ENCODE results near the gene TTC21B.
A peak's percentile ranks its signal among the peaks of the same experiment; 100 is the strongest.
"Not testable (repeated sequence)": the region's sequence is repeated elsewhere in the genome, so short reads cannot be mapped to it uniquely, and the experiment has no call there.

The TTC21B gene

GRCh38 chr2:165953655-165954606 is at the start of gene TTC21B:
Gene TTC21B (minus strand): TSS chr2:165953776. CDS start chr2:165953705, 71 bp downstream.
- DNase-seq (ENCODE audit: low read depth) = peak; percentile 67

- no peak for DNase-seq (ENCODE audit: low read depth)
Observed at GRCh38 chr2:166000401-166000800, 46.8 kb upstream of the TTC21B start.

DNA sequence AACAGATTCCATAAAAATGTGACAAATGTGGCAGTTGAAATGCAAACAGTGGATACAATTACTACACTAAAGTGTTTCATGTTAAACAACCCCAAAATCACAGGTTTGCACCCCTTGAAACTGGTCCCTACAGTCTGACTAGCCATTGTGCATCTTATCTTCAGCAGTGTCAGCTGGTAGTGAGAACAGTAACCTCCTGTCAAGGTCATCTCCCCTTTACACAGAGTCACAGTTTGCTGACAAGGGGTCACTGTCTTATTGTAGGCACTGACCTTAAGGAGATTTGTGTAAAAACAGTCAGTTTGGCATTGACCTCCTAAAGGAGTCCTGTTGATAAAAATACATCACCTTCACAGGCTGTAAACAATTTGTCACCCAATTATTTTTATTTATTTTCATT is 37.3 kb upstream of the TTC21B start:
- DNase-seq (ENCODE audit: low read depth) = no peak

GRCh38 chr2:165989851-165990250 is 36.3 kb upstream of the TTC21B start:
- DNase-seq (ENCODE audit: low read depth) = no peak

GRCh38 chr2:165985120-165985519 is 31.5 kb upstream of the TTC21B start:
- DNase-seq (ENCODE audit: low read depth) = no peak

DNA sequence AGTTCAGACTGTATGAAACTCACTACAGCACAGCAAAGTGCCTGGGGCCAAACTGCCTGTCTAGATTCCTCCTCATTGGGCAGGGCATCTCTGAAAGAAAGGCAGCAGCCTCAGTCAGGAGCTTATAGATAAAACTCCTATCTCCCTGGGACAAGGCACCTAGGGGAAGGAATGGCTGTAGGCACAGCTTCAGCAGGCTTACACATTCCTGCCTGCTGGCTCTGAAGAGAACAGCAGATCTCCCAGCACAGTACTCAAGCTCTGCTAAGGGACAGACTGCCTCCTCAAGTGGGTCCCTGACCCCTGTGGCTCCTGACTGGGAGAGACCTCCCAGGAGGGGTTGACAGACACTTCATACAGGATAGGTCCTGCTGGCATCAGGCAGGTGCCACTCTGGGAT is 18.6 kb upstream of the TTC21B start:
- not testable (repeated sequence) for DNase-seq (ENCODE audit: low read depth)

GRCh38 chr2:165970663-165971062 is 17.1 kb upstream of the TTC21B start:
- no peak for DNase-seq (ENCODE audit: low read depth)

DNA sequence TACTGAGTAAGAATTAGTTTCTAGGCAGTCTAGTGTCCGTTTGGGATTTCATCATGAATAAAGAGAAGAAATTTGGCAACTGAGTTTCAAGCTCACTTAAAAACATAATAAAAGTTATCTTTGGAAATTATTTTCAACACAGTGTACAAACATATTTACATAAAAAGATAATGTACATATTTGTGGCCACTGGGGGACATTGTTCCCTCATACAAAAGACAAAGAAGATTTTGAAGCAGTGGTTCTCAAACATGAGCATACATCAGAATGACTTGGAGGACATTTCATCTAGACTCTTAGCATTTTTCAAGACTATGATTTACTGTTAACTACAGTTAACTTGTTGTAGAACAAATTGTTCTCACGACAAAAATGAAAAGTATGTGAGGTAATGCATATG is 15.7 kb upstream of the TTC21B start:
- DNase-seq (ENCODE audit: low read depth) = no peak

GRCh38 chr2:165967746-165968145 is 14.2 kb upstream of the TTC21B start:
- DNase-seq (ENCODE audit: low read depth) = no peak

DNA sequence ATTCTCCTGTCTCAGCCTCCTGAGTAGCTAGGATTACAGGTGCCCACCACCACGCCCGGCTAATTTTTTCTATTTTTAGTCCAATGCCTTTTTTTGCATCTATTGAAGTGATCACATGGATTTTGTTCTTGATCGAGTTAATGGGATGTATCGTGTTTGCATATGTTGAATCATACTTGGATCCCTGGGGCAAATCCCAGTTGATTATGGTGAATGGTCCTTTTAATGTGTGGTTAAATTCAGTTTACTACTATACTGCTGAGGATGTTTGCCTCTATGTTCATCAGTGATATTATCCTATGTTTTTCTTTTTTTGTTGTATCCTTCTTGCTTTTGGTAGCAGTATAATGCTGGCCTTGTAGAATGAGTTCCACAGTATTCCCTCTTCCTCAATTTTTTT is 8.2 kb upstream of the TTC21B start:
- DNase-seq (ENCODE audit: low read depth) = no peak

DNA sequence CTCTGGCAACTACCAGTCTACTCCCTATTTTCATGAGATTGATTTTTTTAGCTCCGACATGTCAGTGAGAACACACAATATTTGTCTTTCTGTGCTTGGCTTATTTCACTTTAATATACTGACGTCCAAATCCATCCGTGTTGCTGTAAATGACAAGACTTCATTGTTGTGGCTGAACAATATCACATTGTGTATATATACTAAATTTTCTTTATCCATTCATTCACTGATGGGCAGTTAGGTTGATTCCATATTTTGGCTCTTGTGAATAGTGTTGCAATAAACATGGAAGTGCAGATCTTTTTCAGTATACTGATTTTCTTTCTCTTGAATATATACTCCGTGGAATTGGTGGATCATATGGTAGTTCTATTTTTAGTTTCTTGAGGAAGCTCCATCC is 5.8 kb upstream of the TTC21B start:
- DNase-seq (ENCODE audit: low read depth) = no peak

DNA sequence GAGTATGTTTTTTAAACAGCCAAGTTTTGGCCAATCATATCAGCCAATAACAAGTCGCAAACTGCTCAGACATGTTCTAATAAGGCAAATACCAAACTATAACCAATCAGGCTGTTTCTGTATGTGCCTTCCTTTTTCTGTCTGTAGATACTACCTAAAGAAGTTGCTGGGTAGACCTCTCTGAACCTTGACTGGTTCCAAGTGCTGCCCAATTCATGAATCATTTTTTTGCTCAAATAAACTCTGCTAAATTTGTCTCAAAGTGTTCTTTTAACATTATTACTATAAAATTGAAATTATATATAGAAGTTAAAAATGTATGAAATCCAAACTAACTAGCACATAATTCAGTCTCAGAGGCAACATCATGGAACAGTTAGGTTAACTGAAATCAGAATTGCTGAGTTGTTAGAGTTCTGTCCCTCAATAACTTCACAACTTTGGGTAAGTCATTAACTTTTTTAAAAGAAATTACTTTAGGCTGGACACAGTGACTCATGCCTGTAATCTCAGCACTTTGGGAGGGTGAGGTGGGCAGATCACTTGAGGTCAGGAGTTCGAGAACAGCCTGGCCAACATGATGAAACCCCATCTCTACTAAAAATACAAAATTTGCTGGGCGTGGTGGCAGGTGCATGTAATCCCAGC is 4.9 kb upstream of the TTC21B start:
- DNase-seq (ENCODE audit: low read depth) = no peak

DNA sequence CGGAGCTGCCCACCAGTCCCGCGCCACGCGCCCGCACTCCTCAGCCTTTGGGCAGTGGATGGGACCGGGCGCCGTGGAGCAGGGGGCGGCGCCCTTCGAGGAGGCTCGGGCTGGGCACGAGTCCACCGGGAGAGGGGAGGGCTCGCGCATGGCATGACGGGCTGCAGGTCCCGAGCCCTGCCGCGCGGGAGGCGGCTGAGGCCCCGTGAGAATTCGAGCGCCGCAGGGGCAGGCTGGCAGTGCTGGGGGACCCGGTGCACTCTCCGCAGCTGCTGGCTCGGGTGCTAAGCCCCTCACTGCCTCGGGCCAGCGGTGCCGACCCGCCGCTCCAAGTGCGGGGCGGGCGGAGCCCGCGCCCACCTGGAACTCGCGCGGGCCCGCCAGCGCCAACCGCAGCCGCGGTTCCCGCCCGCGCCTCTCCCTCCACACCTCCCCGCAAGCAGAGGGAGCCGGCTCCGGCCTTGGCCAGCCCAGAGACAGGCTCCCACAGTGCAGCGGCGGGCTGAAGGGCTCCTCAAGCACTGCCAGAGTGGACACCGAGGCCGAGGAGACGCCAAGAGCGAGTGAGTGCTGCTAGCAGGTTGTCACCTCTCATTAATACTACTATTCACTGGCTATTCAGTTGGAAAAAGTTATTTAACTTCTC is 3.6 kb upstream of the TTC21B start:
- no peak for DNase-seq (ENCODE audit: low read depth)

DNA sequence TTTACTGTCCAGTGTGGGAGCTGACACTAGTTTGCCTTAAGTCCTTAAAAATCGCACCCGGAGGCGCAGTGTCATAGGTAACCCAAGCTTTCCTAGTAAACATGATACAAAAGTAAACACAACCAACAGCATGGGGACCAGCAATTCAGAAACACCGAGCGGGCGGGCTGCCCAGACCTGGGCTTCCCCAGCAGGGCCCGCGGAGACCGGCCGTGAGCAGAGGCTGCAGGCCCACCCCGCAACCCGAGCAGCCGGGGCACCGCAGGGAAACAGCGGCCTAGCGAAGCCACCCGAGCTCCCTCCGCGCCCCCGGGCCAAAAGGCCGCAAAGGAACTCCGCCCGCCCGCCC is 296 bp downstream of the TTC21B start:
- peak; percentile 5 for DNase-seq (ENCODE audit: low read depth)

DNA sequence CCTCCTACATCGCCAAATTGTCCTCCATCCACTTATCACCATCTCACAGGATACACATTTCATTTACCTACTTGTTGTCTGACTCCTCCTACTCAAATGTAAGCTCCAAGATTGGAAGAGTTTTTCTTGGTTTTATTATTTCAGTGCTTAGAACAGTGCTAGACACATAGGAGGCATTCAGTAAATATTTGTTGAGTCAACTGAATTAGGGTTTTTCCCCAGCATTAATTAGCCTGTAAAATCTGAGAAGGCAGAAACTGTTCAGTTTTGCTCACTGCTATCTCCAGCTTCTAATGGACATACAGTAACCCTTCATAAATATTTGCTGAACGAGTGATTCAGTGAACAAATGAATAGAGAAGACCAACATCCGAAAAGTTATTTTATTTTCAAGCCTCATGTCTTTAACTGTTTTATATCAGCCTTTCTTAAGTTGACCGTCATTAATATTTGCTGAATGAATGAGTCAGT is 800 bp downstream of the TTC21B start:
- DNase-seq (ENCODE audit: low read depth) = no peak

- DNase-seq (ENCODE audit: low read depth) = no peak
Observed at GRCh38 chr2:165952085-165952484, 1.5 kb downstream of the TTC21B start.

DNA sequence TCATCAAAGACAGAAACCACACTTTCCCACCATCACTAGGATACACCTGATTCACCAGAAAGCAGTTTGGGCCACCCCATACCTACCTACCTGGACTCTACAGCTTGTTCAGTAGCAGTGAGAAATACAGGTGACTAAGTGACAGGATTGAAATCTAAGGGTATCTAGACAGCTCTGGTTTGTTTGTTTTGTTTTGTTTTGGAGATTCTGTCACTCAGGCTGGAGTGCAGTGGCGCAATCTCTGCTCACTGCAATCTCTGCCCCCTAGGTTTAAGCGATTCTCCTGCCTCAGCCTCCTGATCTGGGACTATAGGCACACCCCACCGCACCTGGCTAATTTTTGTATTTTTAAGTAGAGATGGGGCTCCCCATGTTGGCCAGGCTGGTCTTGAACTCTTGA is 3.1 kb downstream of the TTC21B start:
- no peak for DNase-seq (ENCODE audit: low read depth)

- no peak for DNase-seq (ENCODE audit: low read depth)
Observed at GRCh38 chr2:165941827-165942226, 11.7 kb downstream of the TTC21B start.

GRCh38 chr2:165938237-165938636 is 15.3 kb downstream of the TTC21B start:
- DNase-seq (ENCODE audit: low read depth) = no peak

DNA sequence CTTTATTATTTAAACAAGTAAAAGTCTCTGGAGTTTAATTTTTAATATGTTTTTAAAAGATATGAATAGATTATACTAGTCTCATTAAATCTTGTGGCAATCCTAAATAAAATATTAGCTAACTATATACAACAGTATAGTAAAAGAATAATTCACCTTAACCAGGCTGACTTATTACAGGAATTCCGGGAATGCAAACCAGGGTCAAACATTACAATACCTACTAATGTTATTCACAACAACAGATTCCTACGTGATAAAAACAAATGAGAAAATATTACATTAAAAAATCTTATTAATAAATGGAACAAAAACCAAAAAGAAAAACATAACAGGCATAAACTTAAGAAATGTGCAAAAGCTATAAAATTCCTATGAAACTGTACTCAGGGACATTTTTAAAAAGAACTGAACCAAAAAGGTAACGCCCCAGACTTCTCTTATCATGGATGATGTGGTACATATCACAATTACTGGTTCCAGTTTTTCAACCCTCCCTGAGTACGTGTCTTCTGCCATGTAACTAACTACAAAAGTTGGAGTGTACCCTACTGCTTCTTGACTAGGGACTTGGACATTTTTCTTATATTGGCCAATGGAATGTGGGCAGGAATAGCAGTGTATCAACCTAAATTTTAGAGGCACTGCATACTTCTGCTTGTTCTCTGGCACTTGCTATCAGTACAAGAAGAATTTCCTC is 20.2 kb downstream of the TTC21B start:
- no peak for DNase-seq (ENCODE audit: low read depth)

DNA sequence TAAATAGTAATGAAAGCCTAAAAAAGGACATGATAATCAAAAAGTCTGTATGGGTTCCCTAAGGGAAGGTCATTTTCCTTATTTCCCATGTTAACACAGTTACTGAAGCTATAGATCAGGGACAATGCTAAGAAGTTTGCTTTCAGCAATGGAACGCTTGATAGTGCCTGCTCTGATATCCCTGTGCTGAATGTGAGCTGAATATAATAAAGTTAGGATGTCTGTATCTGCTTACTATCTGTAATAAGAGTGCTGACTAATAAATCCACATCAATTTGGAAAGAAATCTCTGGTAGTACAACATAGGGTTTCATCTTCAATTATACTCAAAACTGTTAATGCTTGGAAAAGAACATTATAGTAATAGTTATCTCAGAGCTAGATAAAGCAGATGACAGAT is 25.8 kb downstream of the TTC21B start:
- DNase-seq (ENCODE audit: low read depth) = no peak

DNA sequence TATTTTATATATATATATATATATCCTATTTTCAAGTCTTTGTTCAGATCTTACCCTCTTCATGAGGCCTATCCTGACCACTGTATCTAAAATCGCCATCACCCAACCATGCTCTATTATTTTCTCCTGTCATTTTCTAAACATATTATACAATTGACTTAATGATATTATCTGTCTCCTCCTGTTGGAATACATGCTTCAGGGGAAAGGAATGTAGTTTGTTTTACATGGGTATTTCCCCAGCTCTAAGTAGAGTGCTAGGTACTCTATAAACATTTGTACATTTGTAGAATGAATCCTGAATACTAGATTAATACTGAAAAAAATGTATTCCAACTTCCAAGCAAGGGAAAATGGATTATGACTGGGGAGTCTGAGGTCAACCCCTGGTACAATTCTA is 26.2 kb downstream of the TTC21B start:
- DNase-seq (ENCODE audit: low read depth) = no peak
